HCT116 (cell line): ENCODE results near the gene MTHFD2L. TPM values are rescaled to one million over a fixed set of nuclear protein-coding genes. Genes with fewer than 3 reads are reported as not detected.

Source experiments
- ATAC-seq: fragments of 200-7000 bp; cut with Tn5 transposase; 2 replicates; pipeline ENCODE4 v1.9.1; 2020; ENCODE audit warnings: mild to moderate bottlenecking, moderate library complexity
- BruUV-seq: library from RNA; stranded (reverse); fragments of 400-500 nt; replicated peaks from 2 replicates; lab custom pipeline; 2021; lab: Mats Ljungman, UMichigan
- CTCF ChIA-PET: fragments of 300-600 bp; sonication (Branson Sonifier 250); formaldehyde crosslinking; loops from one replicate; lab custom pipeline; 2021; ENCODE audit warnings: antibody characterized with exemption; lab: Charles Lee
- POLR2A ChIA-PET: fragments of 300-600, 350-600 bp; sonication (Branson Sonifier 250); formaldehyde crosslinking; loops from one replicate; lab custom pipeline; 2021; ENCODE audit warnings: antibody characterized with exemption; lab: Charles Lee
- RAD21 ChIA-PET, 2 experiments: fragments of 300-600 bp; sonication (Branson Sonifier 250); formaldehyde crosslinking; loops; one replicate each; lab custom pipeline; 2023; ENCODE audit warnings: low total read pairs in 2 of 2; ENCODE audit not compliant: uncharacterized antibody in 2 of 2, unreplicated experiment in 2 of 2, low non-redundant PET in 1 of 2; lab: Charles Lee
- DNase-seq: peaks from one replicate; pipeline ENCODE4 v3.0.0-alpha.2; 2010; ENCODE audit warnings: low read depth, low spot score
- H2AFZ ChIP-seq: fragments of 200-600 bp; shearing (Covaris generic), sonication (generic); 2 replicates; pipeline ENCODE4 v1.6.1; 2017; ENCODE audit warnings: low read depth, mixed run types, mixed read lengths, antibody characterized with exemption, low read length; ENCODE audit not compliant: poor library complexity, severe bottlenecking
- H3K27ac ChIP-seq: 2 replicates; pipeline ENCODE4 v1.5.1; 2012; ENCODE audit warnings: low read depth, low read length
- H3K27me3 ChIP-seq: fragments of 200-600 bp; sonication (generic); 2 replicates; pipeline ENCODE4 v1.6.1; 2016; ENCODE audit warnings: mixed run types, low read length, mixed read lengths; ENCODE audit not compliant: insufficient read depth
- H3K36me3 ChIP-seq, 2 experiments: fragments of 200-500 bp in 1 of 2; fragments of 200-600 bp in 1 of 2; sonication (Bioruptor generic) in 1 of 2; sonication (generic) in 1 of 2; 2 replicates each; pipeline versions ENCODE4 v1.5.1 to v1.6.1; 2014 to 2016; ENCODE audit warnings: low read length in 2 of 2, inconsistent platforms in 1 of 2, mixed read lengths in 1 of 2, mixed run types in 1 of 2; ENCODE audit not compliant: insufficient read depth in 2 of 2, control insufficient read depth in 1 of 2
- H3K4me1 ChIP-seq, 2 experiments: fragments of 200-600 bp in 1 of 2; sonication (generic) in 1 of 2; 2 replicates each; pipeline versions ENCODE4 v1.5.1 to v1.6.1; 2012 to 2017; ENCODE audit warnings: low read length in 2 of 2, inconsistent platforms in 1 of 2, mild to moderate bottlenecking in 1 of 2, mixed read lengths in 1 of 2, mixed run types in 1 of 2, moderate library complexity in 1 of 2; ENCODE audit not compliant: insufficient read depth in 2 of 2, control insufficient read depth in 1 of 2
- H3K4me2 ChIP-seq: fragments of 200-600 bp; sonication (generic); 2 replicates; pipeline ENCODE4 v1.6.1; 2017; ENCODE audit warnings: mixed run types, low read length, mixed read lengths
- H3K4me3 ChIP-seq, 2 experiments: fragments of 200-600 bp in 1 of 2; sonication (generic) in 1 of 2; replicated peaks in 1 of 2; 2 replicates each; pipeline ENCODE4 v1.5.1; 2011 to 2016; ENCODE audit warnings: low read length in 2 of 2, control low read depth in 1 of 2, low read depth in 1 of 2, mild to moderate bottlenecking in 1 of 2, mixed read lengths in 1 of 2, mixed run types in 1 of 2
- H3K79me2 ChIP-seq: fragments of 200-600 bp; sonication (generic); 2 replicates; pipeline ENCODE4 v1.6.1; 2017; ENCODE audit warnings: mild to moderate bottlenecking, mixed run types, low read length, moderate library complexity, mixed read lengths; ENCODE audit not compliant: insufficient read depth
- H3K9ac ChIP-seq: fragments of 200-600 bp; sonication (generic); 2 replicates; pipeline ENCODE4 v1.6.1; 2016; ENCODE audit warnings: low read length, mixed read lengths
- H3K9me2 ChIP-seq: fragments of 200-600 bp; sonication (generic), shearing (Covaris generic); 2 replicates; pipeline ENCODE4 v1.6.1; 2017; ENCODE audit warnings: mixed run types, mild to moderate bottlenecking, moderate library complexity; ENCODE audit not compliant: insufficient read depth
- H3K9me3 ChIP-seq, 2 experiments: fragments of 200-500 bp in 1 of 2; fragments of 200-600 bp in 1 of 2; sonication (Bioruptor generic) in 1 of 2; sonication (generic) in 1 of 2; 2 replicates each; pipeline ENCODE4 v1.6.1; 2014 to 2017; ENCODE audit warnings: low read length in 2 of 2, mixed read lengths in 2 of 2, inconsistent platforms in 1 of 2, low read depth in 1 of 2, mild to moderate bottlenecking in 1 of 2, mixed run types in 1 of 2, moderate library complexity in 1 of 2; ENCODE audit not compliant: control insufficient read depth in 1 of 2, insufficient read depth in 1 of 2
- H4K20me1 ChIP-seq: fragments of 200-600 bp; sonication (generic), shearing (Covaris generic); 2 replicates; pipeline ENCODE4 v1.6.1; 2017; ENCODE audit warnings: mixed run types, mild to moderate bottlenecking, moderate library complexity; ENCODE audit not compliant: insufficient read depth
- CEBPB ChIP-seq: IDR thresholded peaks from 2 replicates; pipeline ENCODE4 v1.6.1; 2012; ENCODE audit warnings: low read depth
- EGR1 ChIP-seq: IDR thresholded peaks from 2 replicates; pipeline ENCODE4 v1.6.1; 2012; ENCODE audit warnings: low read depth
- EZH2 ChIP-seq: fragments of 200-600 bp; sonication (generic); IDR thresholded peaks from 2 replicates; pipeline ENCODE4 v1.6.1; 2017; ENCODE audit warnings: antibody characterized with exemption, mixed run types
- EZH2phosphoT487 ChIP-seq: fragments of 200-600 bp; IDR thresholded peaks from 2 replicates; pipeline ENCODE4 v1.6.1; 2018; ENCODE audit warnings: antibody characterized with exemption, borderline replicate concordance
- FOSL1 ChIP-seq: IDR thresholded peaks from 2 replicates; pipeline ENCODE4 v1.6.1; 2012; ENCODE audit warnings: low read depth
- JUND ChIP-seq: IDR thresholded peaks from 2 replicates; pipeline ENCODE4 v1.6.1; 2012
- POLR2A ChIP-seq: IDR thresholded peaks from 2 replicates; pipeline ENCODE4 v1.7.0; 2011; ENCODE audit warnings: borderline replicate concordance; ENCODE audit not compliant: insufficient read depth, insufficient read length; ENCODE audit errors: extremely low read depth
- RAD21 ChIP-seq: IDR thresholded peaks from 2 replicates; pipeline ENCODE4 v1.6.1; 2012; ENCODE audit warnings: low read depth, mild to moderate bottlenecking
- SP1 ChIP-seq: IDR thresholded peaks from 2 replicates; pipeline ENCODE4 v1.6.1; 2012; ENCODE audit warnings: low read depth
- SRF ChIP-seq: IDR thresholded peaks from 2 replicates; pipeline ENCODE4 v1.6.1; 2012; ENCODE audit warnings: low read depth
- YY1 ChIP-seq: IDR thresholded peaks from 2 replicates; pipeline ENCODE4 v1.6.1; 2011; ENCODE audit warnings: low read length, low read depth, moderate library complexity, mild to moderate bottlenecking; ENCODE audit not compliant: insufficient replicate concordance; ENCODE audit errors: extremely low read depth
- ZFX ChIP-seq: fragments of 450-650 bp; IDR thresholded peaks from 2 replicates; pipeline ENCODE4 v1.6.1; 2017
- intact Hi-C: fragments of 100-400 bp; cut with micrococcal nuclease; formaldehyde crosslinking; loops from 2 replicates; pipeline ENCODE4 v1.10.0; 2022
- total RNA-seq: library from RNA; stranded (reverse); gene quantifications from one replicate; pipeline ENCODE4 v1.2.1, GENCODE V29; 2021; ENCODE audit not compliant: unreplicated experiment
- TF ChIP-seq, protein P1 (sequence below): IDR thresholded peaks from 2 replicates; pipeline ENCODE4 v1.6.1; 2011; ENCODE audit warnings: mild to moderate bottlenecking, low read length, moderate library complexity; ENCODE audit not compliant: insufficient replicate concordance; ENCODE audit errors: extremely low read depth
- TF ChIP-seq, protein P2 (sequence below): IDR thresholded peaks from 2 replicates; pipeline ENCODE4 v1.6.1; 2012; ENCODE audit warnings: low read depth

The MTHFD2L gene
- total RNA-seq, 1 experiment from 2014 or later, result 15.0 TPM

DNA sequence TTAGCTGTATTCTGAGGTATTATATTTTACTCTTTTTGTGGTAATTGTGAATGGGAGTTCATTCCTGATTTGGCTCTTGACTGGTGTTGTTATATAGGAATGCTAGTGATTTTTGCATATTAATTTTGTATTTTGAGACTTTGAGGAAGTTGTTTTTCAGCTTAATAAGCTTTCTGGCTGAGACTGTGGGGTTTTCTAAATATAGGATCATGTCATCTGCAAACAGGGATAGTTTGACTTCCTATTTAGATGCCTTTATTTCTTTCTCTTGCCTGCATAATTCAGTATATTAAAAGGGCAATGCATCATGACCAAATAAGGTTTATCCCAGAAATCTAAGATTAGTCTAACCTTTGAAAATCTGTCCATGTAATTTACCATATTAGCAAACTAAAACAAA lies 105.6 kb downstream of the MTHFD2L start:
- H3K4me3 ChIP-seq, result no peak overlapping the region
- DNase-seq (no peak), ATAC-seq (no peak)
- H3K4me1 ChIP-seq, result peaks cover 12 to 41% of the 10 kb centered on the region in 2 experiments
- ChIA-PET POLR2A (no interaction called here), RAD21 (no interaction called here), CTCF (interaction anchor here (1.0 kb wide), 1 partner anchor 35 kb away, joined by 5 read pairs; no protein-coding TSS in a partner anchor)
- TF ChIP-seq, protein P1, sequence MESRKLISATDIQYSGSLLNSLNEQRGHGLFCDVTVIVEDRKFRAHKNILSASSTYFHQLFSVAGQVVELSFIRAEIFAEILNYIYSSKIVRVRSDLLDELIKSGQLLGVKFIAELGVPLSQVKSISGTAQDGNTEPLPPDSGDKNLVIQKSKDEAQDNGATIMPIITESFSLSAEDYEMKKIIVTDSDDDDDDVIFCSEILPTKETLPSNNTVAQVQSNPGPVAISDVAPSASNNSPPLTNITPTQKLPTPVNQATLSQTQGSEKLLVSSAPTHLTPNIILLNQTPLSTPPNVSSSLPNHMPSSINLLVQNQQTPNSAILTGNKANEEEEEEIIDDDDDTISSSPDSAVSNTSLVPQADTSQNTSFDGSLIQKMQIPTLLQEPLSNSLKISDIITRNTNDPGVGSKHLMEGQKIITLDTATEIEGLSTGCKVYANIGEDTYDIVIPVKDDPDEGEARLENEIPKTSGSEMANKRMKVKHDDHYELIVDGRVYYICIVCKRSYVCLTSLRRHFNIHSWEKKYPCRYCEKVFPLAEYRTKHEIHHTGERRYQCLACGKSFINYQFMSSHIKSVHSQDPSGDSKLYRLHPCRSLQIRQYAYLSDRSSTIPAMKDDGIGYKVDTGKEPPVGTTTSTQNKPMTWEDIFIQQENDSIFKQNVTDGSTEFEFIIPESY, result no peak
- TF ChIP-seq CEBPB, result no peak
- no TSS peak for BruUV-seq
- no peak overlapping the region for H2AFZ ChIP-seq
- H3K27me3 ChIP-seq, result no peaks in the 10 kb centered on the region
- H3K79me2 ChIP-seq, result no peaks in the 10 kb centered on the region
- H3K36me3 ChIP-seq, result no peaks in the 10 kb centered on the region
- no peaks in the 10 kb centered on the region for H4K20me1 ChIP-seq
- no peak overlapping the region for H3K4me2 ChIP-seq
- no peak overlapping the region for H3K27ac ChIP-seq
- no peak overlapping the region for H3K9ac ChIP-seq
- no peaks in the 10 kb centered on the region for H3K9me2 ChIP-seq
- no peaks in the 10 kb centered on the region for H3K9me3 ChIP-seq
- intact Hi-C loops, result no loop called here

DNA sequence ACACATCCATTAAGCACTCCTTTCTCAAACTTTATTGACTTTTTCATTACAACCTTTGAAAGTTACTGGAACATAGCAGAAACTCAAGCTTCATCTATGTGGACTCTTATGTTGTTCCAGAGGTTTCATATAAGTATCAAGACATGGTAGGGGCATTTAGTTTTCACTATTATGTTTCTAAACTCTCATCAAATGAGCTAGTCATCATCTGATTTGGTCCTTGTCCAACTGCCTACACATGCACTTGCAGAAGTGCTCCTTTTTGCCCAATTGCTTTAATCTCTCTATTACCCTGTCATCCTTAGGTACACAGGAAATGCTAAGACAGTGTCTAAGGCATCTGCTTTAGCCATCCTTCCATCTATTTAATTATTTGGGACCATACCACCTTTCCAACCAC lies 108.2 kb downstream of the MTHFD2L start:
- Histone ChIP-seq H3K4me3 (no peak overlapping the region), H4K20me1 (no peaks in the 10 kb centered on the region), H3K27me3 (no peaks in the 10 kb centered on the region), H3K27ac (no peak overlapping the region), H3K9me2 (no peaks in the 10 kb centered on the region), H2AFZ (no peak overlapping the region), H3K4me1 (peaks cover 20 to 48% of the 10 kb centered on the region in 2 experiments), H3K9me3 (no peaks in the 10 kb centered on the region), H3K4me2 (peak overlapping the region; percentile 31), H3K36me3 (no peaks in the 10 kb centered on the region), H3K9ac (no peak overlapping the region), H3K79me2 (no peaks in the 10 kb centered on the region)
- BruUV-seq, result no TSS peak
- no peak for DNase-seq
- ATAC-seq, result no peak
- intact Hi-C loops, result loop anchor here (5.0 kb wide), 1 partner anchor 34 kb away; no protein-coding TSS in a partner anchor
- TF ChIP-seq EZH2, result no peak
- no peak for TF ChIP-seq YY1
- no peak for TF ChIP-seq SP1
- TF ChIP-seq RAD21, result no peak
- no peak for TF ChIP-seq JUND
- TF ChIP-seq SRF, result no peak
- TF ChIP-seq ZFX, result no peak
- TF ChIP-seq, protein P1, result no peak
- TF ChIP-seq FOSL1, result no peak
- TF ChIP-seq, protein P2, sequence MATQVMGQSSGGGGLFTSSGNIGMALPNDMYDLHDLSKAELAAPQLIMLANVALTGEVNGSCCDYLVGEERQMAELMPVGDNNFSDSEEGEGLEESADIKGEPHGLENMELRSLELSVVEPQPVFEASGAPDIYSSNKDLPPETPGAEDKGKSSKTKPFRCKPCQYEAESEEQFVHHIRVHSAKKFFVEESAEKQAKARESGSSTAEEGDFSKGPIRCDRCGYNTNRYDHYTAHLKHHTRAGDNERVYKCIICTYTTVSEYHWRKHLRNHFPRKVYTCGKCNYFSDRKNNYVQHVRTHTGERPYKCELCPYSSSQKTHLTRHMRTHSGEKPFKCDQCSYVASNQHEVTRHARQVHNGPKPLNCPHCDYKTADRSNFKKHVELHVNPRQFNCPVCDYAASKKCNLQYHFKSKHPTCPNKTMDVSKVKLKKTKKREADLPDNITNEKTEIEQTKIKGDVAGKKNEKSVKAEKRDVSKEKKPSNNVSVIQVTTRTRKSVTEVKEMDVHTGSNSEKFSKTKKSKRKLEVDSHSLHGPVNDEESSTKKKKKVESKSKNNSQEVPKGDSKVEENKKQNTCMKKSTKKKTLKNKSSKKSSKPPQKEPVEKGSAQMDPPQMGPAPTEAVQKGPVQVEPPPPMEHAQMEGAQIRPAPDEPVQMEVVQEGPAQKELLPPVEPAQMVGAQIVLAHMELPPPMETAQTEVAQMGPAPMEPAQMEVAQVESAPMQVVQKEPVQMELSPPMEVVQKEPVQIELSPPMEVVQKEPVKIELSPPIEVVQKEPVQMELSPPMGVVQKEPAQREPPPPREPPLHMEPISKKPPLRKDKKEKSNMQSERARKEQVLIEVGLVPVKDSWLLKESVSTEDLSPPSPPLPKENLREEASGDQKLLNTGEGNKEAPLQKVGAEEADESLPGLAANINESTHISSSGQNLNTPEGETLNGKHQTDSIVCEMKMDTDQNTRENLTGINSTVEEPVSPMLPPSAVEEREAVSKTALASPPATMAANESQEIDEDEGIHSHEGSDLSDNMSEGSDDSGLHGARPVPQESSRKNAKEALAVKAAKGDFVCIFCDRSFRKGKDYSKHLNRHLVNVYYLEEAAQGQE, result no peak
- no peak for TF ChIP-seq EGR1
- TF ChIP-seq EZH2phosphoT487, result no peak
- no peak for TF ChIP-seq POLR2A
- RAD21 ChIA-PET, result no interaction called here
- POLR2A ChIA-PET, result interaction anchor here (0.6 kb wide), 1 partner anchor 25 kb away, joined by 4 read pairs; no protein-coding TSS in a partner anchor
- CTCF ChIA-PET, result no interaction called here
